NCI-H187 treated with DMSO at 0.1 percent for 48 hours (cell line): Measurements from ENCODE around the gene GBF1.

Experiments
- DNase-seq: peaks from one replicate; lab custom pipeline; 2025; lab: John Stamatoyannopoulos, UW

Gene GBF1

GRCh38 chr10:102425444-102425843 is 180.1 kb downstream of the GBF1 start:
- no peak for DNase-seq

- DNase-seq: no peak
Observed at GRCh38 chr10:102426803-102427287, 181.5 kb downstream of the GBF1 start.

GRCh38 chr10:102429468-102429867 is 184.1 kb downstream of the GBF1 start:
- no peak for DNase-seq

GRCh38 chr10:102431452-102432124 is 186.3 kb downstream of the GBF1 start:
- DNase-seq: no peak
